Liver (tissue), 9 donors: Measurements from ENCODE around the gene WDR90. TPM values are rescaled to one million over a fixed set of nuclear protein-coding genes. Genes with fewer than 3 reads are reported as not detected.

Experiments used
- DNase-seq: peaks from one replicate; pipeline ENCODE4 v3.0.0-alpha.2; 2017; ENCODE audit warnings: low spot score
- H3K27ac ChIP-seq, 2 donors: one replicate each; pipeline ENCODE4 v1.7.0; 2013; ENCODE audit warnings: inconsistent platforms in 2 of 2, low read length in 2 of 2, control low read depth in 1 of 2, low read depth in 1 of 2, mild to moderate bottlenecking in 1 of 2
- H3K27me3 ChIP-seq, 4 donors: one replicate each; pipeline versions ENCODE4 v1.6.1 to v1.7.0; 2013; ENCODE audit warnings: low read length in 3 of 4, inconsistent platforms in 1 of 4, mild to moderate bottlenecking in 1 of 4, moderate library complexity in 1 of 4; ENCODE audit not compliant: control insufficient read depth in 4 of 4, insufficient read depth in 4 of 4
- H3K36me3 ChIP-seq, 4 donors: one replicate each; pipeline versions ENCODE4 v1.6.1 to v1.7.0; 2013; ENCODE audit warnings: low read length in 3 of 4, mild to moderate bottlenecking in 3 of 4, low read depth in 1 of 4, moderate library complexity in 1 of 4; ENCODE audit not compliant: control insufficient read depth in 4 of 4, insufficient read depth in 3 of 4
- H3K4me1 ChIP-seq, 4 donors: one replicate each; pipeline versions ENCODE4 v1.6.1 to v1.7.0; 2013; ENCODE audit warnings: low read length in 3 of 4, mild to moderate bottlenecking in 3 of 4, moderate library complexity in 1 of 4; ENCODE audit not compliant: control insufficient read depth in 4 of 4, insufficient read depth in 4 of 4
- H3K4me3 ChIP-seq, 3 donors: one replicate each; pipeline versions ENCODE4 v1.6.1 to v1.7.0; 2013; ENCODE audit warnings: low read length in 3 of 3, control low read depth in 1 of 3, low read depth in 1 of 3, mild to moderate bottlenecking in 1 of 3
- H3K9ac ChIP-seq, 2 donors: one replicate each; pipeline ENCODE4 v1.7.0; 2013; ENCODE audit warnings: low read length in 2 of 2, mild to moderate bottlenecking in 2 of 2, moderate library complexity in 2 of 2, control low read depth in 1 of 2, low read depth in 1 of 2
- H3K9me3 ChIP-seq, 4 donors: one replicate each; pipeline versions ENCODE4 v1.6.1 to v1.7.0; 2013; ENCODE audit warnings: low read length in 3 of 4; ENCODE audit not compliant: control insufficient read depth in 4 of 4
- CTCF ChIP-seq: fragments of 150-350 bp; IDR thresholded peaks from 2 replicates; pipeline ENCODE4 v1.5.1; 2017; ENCODE audit warnings: improper control_type of control experiment, low read depth, low read length; ENCODE audit not compliant: missing input control
- EGR1 ChIP-seq, 2 donors: IDR thresholded peaks; 2 replicates each; pipeline ENCODE4 v1.6.1; 2016 to 2018; ENCODE audit warnings: antibody characterized with exemption in 2 of 2, low read depth in 2 of 2
- FOXA1 ChIP-seq: IDR thresholded peaks from 2 replicates; pipeline ENCODE4 v1.6.1; 2016; ENCODE audit warnings: antibody characterized with exemption
- FOXA2 ChIP-seq: IDR thresholded peaks from 2 replicates; pipeline ENCODE4 v1.6.1; 2016; ENCODE audit warnings: antibody characterized with exemption
- HNF4A ChIP-seq, 2 donors: conservative IDR thresholded peaks; 2 replicates each; pipeline ENCODE4 v1.6.1; 2016; ENCODE audit warnings: antibody characterized with exemption in 2 of 2, mild to moderate bottlenecking in 2 of 2
- HNF4G ChIP-seq: IDR thresholded peaks from 2 replicates; pipeline ENCODE4 v1.6.1; 2016; ENCODE audit warnings: antibody characterized with exemption
- NR2F2 ChIP-seq: IDR thresholded peaks from 2 replicates; pipeline ENCODE4 v1.6.1; 2016; ENCODE audit warnings: antibody characterized with exemption
- RAD21 ChIP-seq, 2 donors: IDR thresholded peaks; 2 replicates each; pipeline ENCODE4 v1.6.1; 2016; ENCODE audit warnings: antibody characterized with exemption in 2 of 2, mild to moderate bottlenecking in 2 of 2
- REST ChIP-seq: IDR thresholded peaks from 2 replicates; pipeline ENCODE4 v1.6.1; 2016; ENCODE audit warnings: antibody characterized with exemption, mild to moderate bottlenecking
- RXRA ChIP-seq, 2 donors: IDR thresholded peaks; 2 replicates each; pipeline ENCODE4 v1.6.1; 2017 to 2018; ENCODE audit warnings: antibody characterized with exemption in 2 of 2, mild to moderate bottlenecking in 1 of 2
- SP1 ChIP-seq: IDR thresholded peaks from 2 replicates; pipeline ENCODE4 v1.6.1; 2018; ENCODE audit warnings: antibody characterized with exemption, mild to moderate bottlenecking
- TAF1 ChIP-seq: conservative IDR thresholded peaks from 2 replicates; pipeline ENCODE4 v1.6.1; 2016; ENCODE audit warnings: antibody characterized with exemption, mild to moderate bottlenecking
- YY1 ChIP-seq: IDR thresholded peaks from 2 replicates; pipeline ENCODE4 v1.6.1; 2016; ENCODE audit warnings: antibody characterized with exemption, mild to moderate bottlenecking
- WGBS: extraction: QIAGEN DNeasy Blood & Tissue Kit; methylation state at CpG from one replicate; pipeline ENCODE4 v1.1.7; 2013; 5-methylcytosine and 5-hydroxymethylcytosine counted together
- polyA plus RNA-seq, 2 donors: library from polyadenylated mRNA; stranded (reverse) in 1 of 2; unstranded in 1 of 2; fragments of 200-250 nt in 1 of 2; fragments of >200 nt in 1 of 2; fragmentation: Nextera tagmentation in 1 of 2; extraction: Ambion mirVana in 1 of 2; gene quantifications; one replicate each; pipeline versions ENCODE4 v1.2.1 to v1.2.3, GENCODE V29; 2013 to 2015
- total RNA-seq, 2 donors: library from RNA; depleted of rRNA; stranded (reverse); fragments of >200 nt; gene quantifications; one replicate each; pipeline ENCODE4 v1.2.3, GENCODE V29; 2014
- TF ChIP-seq, protein P1 (sequence below): IDR thresholded peaks from 2 replicates; pipeline ENCODE4 v1.6.1; 2016; ENCODE audit warnings: antibody characterized with exemption
- TF ChIP-seq, protein P2 (sequence below): IDR thresholded peaks from 2 replicates; pipeline ENCODE4 v1.6.1; 2016; ENCODE audit warnings: antibody characterized with exemption
- donor health status: healthy.
- donor health status: healthy.
- donor health status: healthy.
- donor health status: healthy.
- donor health status: healthy.

The WDR90 gene
- total and polyA plus RNA-seq, 4 donors = 4.7 to 13.4 (median 7.9) TPM

DNA sequence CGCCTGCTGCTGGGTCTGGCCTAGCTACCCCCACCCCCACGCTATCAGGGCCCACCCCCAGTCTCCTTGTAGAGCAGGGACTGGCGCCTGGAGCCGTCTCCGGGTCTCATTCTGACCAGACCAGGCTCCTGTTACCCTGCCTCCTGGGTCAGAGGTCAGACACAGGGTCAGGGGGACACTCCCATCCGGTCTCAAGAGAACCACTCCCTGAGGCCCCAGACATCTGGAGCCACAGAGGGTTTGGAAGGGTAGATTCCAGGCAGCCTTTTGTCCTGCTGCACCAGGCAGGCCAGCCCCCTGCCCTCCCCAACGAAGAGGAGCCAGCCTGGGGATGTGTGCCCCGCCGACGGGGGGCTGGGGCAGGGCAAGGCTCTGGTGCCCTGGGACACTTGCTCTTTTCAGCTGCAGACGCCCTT, 19.3 kb upstream of the WDR90 start:
- H3K27ac ChIP-seq = peak overlapping the region in 1 of 2 donors; percentile 38
- no peaks in the 10 kb centered on the region for H3K27me3 ChIP-seq
- H3K36me3 ChIP-seq = peaks cover 0 to 13% (median 6%) of the 10 kb centered on the region in 4 donors
- TF ChIP-seq RXRA (IDR thresholded peaks at IDR 0.05) (no peak), REST (no peak), RAD21 (IDR thresholded peaks at IDR 0.05) (no peak), NR2F2 (peak; percentile 88), HNF4G (no peak), FOXA2 (no peak), EGR1 (IDR thresholded peaks at IDR 0.05; ENCODE audit: low read depth in 2 of 2) (no peak), HNF4A (conservative IDR thresholded peaks at IDR 0.05) (no peak)
- H3K9me3 ChIP-seq = no peaks in the 10 kb centered on the region
- no peak overlapping the region for H3K9ac ChIP-seq
- peaks cover 29 to 49% (median 42%) of the 10 kb centered on the region in 4 donors for H3K4me1 ChIP-seq
- DNase-seq = no peak
- H3K4me3 ChIP-seq = no peak overlapping the region
- WGBS = 49% methylated on average over 11 of the region's 11 CpGs

- H3K4me3 ChIP-seq = no peak overlapping the region
- TF ChIP-seq SP1 = no peak
- no peak for TF ChIP-seq YY1
- TF ChIP-seq, protein P1, sequence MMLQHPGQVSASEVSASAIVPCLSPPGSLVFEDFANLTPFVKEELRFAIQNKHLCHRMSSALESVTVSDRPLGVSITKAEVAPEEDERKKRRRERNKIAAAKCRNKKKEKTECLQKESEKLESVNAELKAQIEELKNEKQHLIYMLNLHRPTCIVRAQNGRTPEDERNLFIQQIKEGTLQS = no peak
- TF ChIP-seq RAD21 (IDR thresholded peaks at IDR 0.05) = no peak
- no peak for TF ChIP-seq HNF4G
- H3K27ac ChIP-seq = peak overlapping the region in 1 of 2 donors; percentile 38
- H3K27me3 ChIP-seq = no peaks in the 10 kb centered on the region
- peaks cover 31 to 54% (median 47%) of the 10 kb centered on the region in 4 donors for H3K4me1 ChIP-seq
- DNase-seq = no peak
- H3K9ac ChIP-seq = no peak overlapping the region
- peaks cover 0 to 13% (median 6%) of the 10 kb centered on the region in 4 donors for H3K36me3 ChIP-seq
- WGBS = 65% methylated on average over 29 of the region's 29 CpGs
- no peaks in the 10 kb centered on the region for H3K9me3 ChIP-seq
Measured at GRCh38 chr16:630249-630814, 18.8 kb upstream of the WDR90 start.

GRCh38 chr16:630815-631405, 18.3 kb upstream of the WDR90 start, which contains the start of gene WFIKKN1:
TSS of gene WFIKKN1 (plus strand) at chr16:630985. CDS start at chr16:631254, 269 bp downstream.
- Histone ChIP-seq H3K4me1 (peaks cover 33 to 60% (median 50%) of the 10 kb centered on the region in 4 donors), H3K27me3 (no peaks in the 10 kb centered on the region), H3K9me3 (no peaks in the 10 kb centered on the region), H3K36me3 (peaks cover 0 to 12% (median 3%) of the 10 kb centered on the region in 4 donors), H3K4me3 (no peak within 1 kb of the TSS), H3K27ac (peak within 1 kb of the TSS in 1 of 2 donors; percentile 38), H3K9ac (no peak within 1 kb of the TSS)
- WGBS = 7% methylated on average over 23 of the region's 23 CpGs
- no peak for TF ChIP-seq FOXA2
- no peak for TF ChIP-seq REST
- TF ChIP-seq RAD21 (IDR thresholded peaks at IDR 0.05) = no peak
- no peak for TF ChIP-seq YY1
- TF ChIP-seq FOXA1 = no peak
- TF ChIP-seq CTCF = peak; percentile 1
- TF ChIP-seq TAF1 = no peak
- TF ChIP-seq, protein P2, sequence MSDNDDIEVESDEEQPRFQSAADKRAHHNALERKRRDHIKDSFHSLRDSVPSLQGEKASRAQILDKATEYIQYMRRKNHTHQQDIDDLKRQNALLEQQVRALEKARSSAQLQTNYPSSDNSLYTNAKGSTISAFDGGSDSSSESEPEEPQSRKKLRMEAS = no peak
- DNase-seq = peak; percentile 56
